Spleen (tissue), 11 donors: ENCODE measurements around the gene SLC48A1. TPM values are rescaled to one million over a fixed set of nuclear protein-coding genes. Genes with fewer than 3 reads are reported as not detected.

ENCODE experiments used
- DNase-seq: peaks from one replicate; pipeline ENCODE4 v3.0.0-alpha.2; 2020
- H3K27ac ChIP-seq, 8 donors: fragments of 200-600 bp; sonication (generic) in 7 of 8; 1 replicate in 4 of 8; 2 replicates in 4 of 8; pipeline versions ENCODE4 v1.5.0 to v1.8.0; 2016 to 2021; ENCODE audit warnings: inconsistent platforms in 4 of 8, mild to moderate bottlenecking in 4 of 8, moderate library complexity in 1 of 8
- H3K27me3 ChIP-seq, 7 donors: fragments of 200-600 bp; sonication (generic) in 6 of 7; replicated peaks in 1 of 7; 1 replicate in 4 of 7; 2 replicates in 3 of 7; pipeline versions ENCODE4 v1.5.0 to v1.8.0; 2016 to 2021; ENCODE audit warnings: inconsistent platforms in 3 of 7, mild to moderate bottlenecking in 1 of 7
- H3K36me3 ChIP-seq, 6 donors: fragments of 200-600 bp; sonication (generic) in 5 of 6; 1 replicate in 4 of 6; 2 replicates in 2 of 6; pipeline versions ENCODE4 v1.5.0 to v1.8.0; 2016 to 2021; ENCODE audit warnings: inconsistent platforms in 2 of 6
- H3K4me1 ChIP-seq, 6 donors: fragments of 200-600 bp; sonication (generic) in 5 of 6; 1 replicate in 3 of 6; 2 replicates in 3 of 6; pipeline versions ENCODE4 v1.5.0 to v1.8.0; 2016 to 2021; ENCODE audit warnings: inconsistent platforms in 3 of 6
- H3K4me3 ChIP-seq, 8 donors: fragments of 200-600 bp; sonication (generic) in 7 of 8; 1 replicate in 4 of 8; 2 replicates in 4 of 8; pipeline versions ENCODE4 v1.5.0 to v1.8.0; 2016 to 2021; ENCODE audit warnings: inconsistent platforms in 4 of 8, mild to moderate bottlenecking in 4 of 8, moderate library complexity in 2 of 8
- H3K9me3 ChIP-seq, 8 donors: fragments of 200-600 bp; sonication (generic) in 7 of 8; 1 replicate in 4 of 8; 2 replicates in 4 of 8; pipeline versions ENCODE4 v1.5.0 to v1.8.0; 2016 to 2021; ENCODE audit warnings: inconsistent platforms in 4 of 8
- CTCF ChIP-seq, 11 experiments: fragments of 200-600 bp in 7 of 11; fragments of 450-650 bp in 4 of 11; sonication (generic) in 4 of 11; IDR thresholded peaks in 8 of 11; conservative IDR thresholded peaks in 3 of 11; 1 replicate in 7 of 11; 2 replicates in 4 of 11; pipeline versions ENCODE4 v1.4.0 to v1.8.0; 2016 to 2021; ENCODE audit warnings: antibody characterized with exemption in 11 of 11, inconsistent platforms in 4 of 11, mild to moderate bottlenecking in 1 of 11
- POLR2A ChIP-seq, 3 donors: fragments of 450-650 bp; IDR thresholded peaks; one replicate each; pipeline ENCODE4 v1.5.1; 2017; ENCODE audit warnings: antibody characterized with exemption in 3 of 3, mild to moderate bottlenecking in 1 of 3
- POLR2AphosphoS5 ChIP-seq, 3 donors: sonication (generic); formaldehyde crosslinking; IDR thresholded peaks; one replicate each; pipeline ENCODE4 v1.5.1; 2017; ENCODE audit warnings: antibody characterized with exemption in 3 of 3
- WGBS, 5 donors: extraction: QIAGEN DNeasy Blood & Tissue Kit in 3 of 5; methylation state at CpG; one replicate each; pipeline versions ENCODE4 v1.1.5 to v1.1.7; 2013 to 2018; 5-methylcytosine and 5-hydroxymethylcytosine counted together
- intact Hi-C: fragments of 100-400 bp; cut with DNase I; formaldehyde crosslinking; loops from one replicate; pipeline ENCODE4 v1.15.0; 2023; ENCODE audit warnings: low total_unique reads
- polyA plus RNA-seq, 3 donors: library from polyadenylated mRNA; stranded (reverse); fragments of 200-250 nt; gene quantifications; one replicate each; pipeline ENCODE4 v1.2.1, GENCODE V29; 2013
- total RNA-seq, 7 donors: library from RNA; depleted of rRNA in 3 of 7; stranded (reverse); fragments of >200 nt in 3 of 7; fragmentation: NEBNext Ultra II Directional in 4 of 7; extraction: Animal tissue kit (Norgen Biotek cat#: 25700) in 4 of 7; gene quantifications; one replicate each; pipeline versions ENCODE4 v1.1.0 to v1.2.1, GENCODE V29; 2016 to 2021
- donor health status: healthy with polysubstance abuse.
- donor health status: DM: no; HTN: no; CAD: no; lungs with moderate emphysema.
- donor health status: DM: no; HTN: no; CAD: no.
- donor health status: Bipolar disorder and iron deficiency.
- donor health status: healthy.
- donor health status: DM: no; HTN: no; CAD: no.
- donor health status: DM: yes; HTN: yes; CAD: no.

Gene SLC48A1
- total and polyA plus RNA-seq, 10 donors, result 8.4 to 66.4 (median 38.0) TPM

- H3K27me3 ChIP-seq, result no peaks in the 10 kb centered on the region
- peak overlapping the region in 6 of 8 donors; percentile 3 to 98 (median 96) for H3K27ac ChIP-seq
- no peaks in the 10 kb centered on the region for H3K9me3 ChIP-seq
- DNase-seq, result no peak
- no peak for TF ChIP-seq POLR2A (IDR thresholded peaks at IDR 0.05)
- H3K4me3 ChIP-seq, result no peak overlapping the region
- no peaks in the 10 kb centered on the region for H3K36me3 ChIP-seq
- intact Hi-C loops, result no loop called here
- peaks cover 42 to 93% (median 70%) of the 10 kb centered on the region in 6 donors for H3K4me1 ChIP-seq
- 45 to 84% (median 63%) methylated on average over 2 of the region's 2 CpGs for whole genome bisulfite sequencing, 5 donors
Observed at GRCh38 chr12:47822401-47822800, 49.4 kb downstream of the SLC48A1 start.

GRCh38 chr12:47822863-47823262 lies 49.8 kb downstream of the SLC48A1 start:
- intact Hi-C loops, result no loop called here
- 88 to 93% (median 90%) methylated on average over 3 of the region's 3 CpGs for WGBS, 5 donors
- H3K36me3 ChIP-seq, result no peaks in the 10 kb centered on the region
- no peak overlapping the region for H3K4me3 ChIP-seq
- no peaks in the 10 kb centered on the region for H3K27me3 ChIP-seq
- H3K9me3 ChIP-seq, result no peaks in the 10 kb centered on the region
- DNase-seq, result no peak
- H3K4me1 ChIP-seq, result peaks cover 37 to 93% (median 68%) of the 10 kb centered on the region in 6 donors
- H3K27ac ChIP-seq, result peak overlapping the region in 6 of 8 donors; percentile 3 to 98 (median 96)
- TF ChIP-seq POLR2AphosphoS5 (IDR thresholded peaks at IDR 0.05), result no peak
- TF ChIP-seq CTCF (IDR thresholded peaks at IDR 0.05 in 8 of 11, conservative IDR thresholded peaks at IDR 0.05 in 3 of 11), result no peak
- no peak for TF ChIP-seq POLR2A (IDR thresholded peaks at IDR 0.05)

GRCh38 chr12:47823422-47824086 lies 50.5 kb downstream of the SLC48A1 start:
- Histone ChIP-seq H3K4me1 (peaks cover 36 to 93% (median 68%) of the 10 kb centered on the region in 6 donors), H3K27me3 (no peaks in the 10 kb centered on the region), H3K4me3 (no peak overlapping the region), H3K36me3 (no peaks in the 10 kb centered on the region), H3K27ac (peak overlapping the region in 6 of 8 donors; percentile 20 to 98 (median 76)), H3K9me3 (no peaks in the 10 kb centered on the region)
- intact Hi-C loops, result no loop called here
- DNase-seq, result no peak
- TF ChIP-seq CTCF (IDR thresholded peaks at IDR 0.05 in 8 of 11, conservative IDR thresholded peaks at IDR 0.05 in 3 of 11) (no peak), POLR2A (IDR thresholded peaks at IDR 0.05) (no peak), POLR2AphosphoS5 (IDR thresholded peaks at IDR 0.05) (no peak)
- WGBS, 5 donors, result 77 to 90% (median 85%) methylated on average over 5 of the region's 5 CpGs

- Histone ChIP-seq H3K27me3 (no peaks in the 10 kb centered on the region), H3K4me1 (peaks cover 39 to 93% (median 72%) of the 10 kb centered on the region in 6 donors), H3K27ac (peak overlapping the region in 7 of 8 donors; percentile 20 to 98 (median 55)), H3K36me3 (no peaks in the 10 kb centered on the region), H3K9me3 (no peaks in the 10 kb centered on the region), H3K4me3 (no peak overlapping the region)
- intact Hi-C loops, result no loop called here
- 56 to 88% (median 65%) methylated on average over 2 of the region's 2 CpGs for WGBS, 5 donors
- no peak for TF ChIP-seq CTCF (IDR thresholded peaks at IDR 0.05 in 8 of 11, conservative IDR thresholded peaks at IDR 0.05 in 3 of 11)
- TF ChIP-seq POLR2A (IDR thresholded peaks at IDR 0.05), result no peak
- TF ChIP-seq POLR2AphosphoS5 (IDR thresholded peaks at IDR 0.05), result no peak
- DNase-seq, result no peak
Observed at GRCh38 chr12:47824198-47824597, 51.2 kb downstream of the SLC48A1 start.
